Measurements from ENCODE around the gene BRINP3. TPM values are rescaled to one million over a fixed set of nuclear protein-coding genes. Genes with fewer than 3 reads are reported as not detected.

BRINP3 gene
- total and polyA plus RNA-seq, 2 of the 13 experiments (the other 11 are each of a cell fraction or from before 2014, with no cell fraction given): not detected

GRCh38 chr1:190377294-190377693 lies 100.4 kb downstream of the BRINP3 start:
- 3% methylated on average over 2 of the region's 2 CpGs for WGBS (ENCODE audit: low lambda C conversion rate)
- FAIRE-seq: no peak
- DNase-seq (ENCODE audit: low spot score): no peak
- in situ Hi-C loops (cut with HindIII; ENCODE audit: extremely low pct_ligation_motif_present, low pct_unique_long_range_greater_than_20kb): no loop called here
- H3K9me3 ChIP-seq (ENCODE audit: low read length): no peaks in the 10 kb centered on the region
- H3K4me1 ChIP-seq (ENCODE audit: insufficient read depth, low read length): no peaks in the 10 kb centered on the region
- TF ChIP-seq TOE1 (CRISPR knock-in tag; IDR thresholded peaks at IDR 0.05): no peak
- no peaks in the 10 kb centered on the region for H3K79me2 ChIP-seq (ENCODE audit: insufficient read depth, low read length)
- H3K27ac ChIP-seq (ENCODE audit: extremely low read length, insufficient read depth, low read length): no peak overlapping the region
- CTCF ChIA-PET (ENCODE audit: low intra/inter-chr PET ratio, low total read pairs): no interaction called here
- POLR2A ChIA-PET: no interaction called here
- intact Hi-C loops (cut with micrococcal nuclease; ENCODE audit: unreplicated experiment): no loop called here
- no peak overlapping the region for H2AFZ ChIP-seq (ENCODE audit: low read length)
- H3K36me3 ChIP-seq (replicated peaks in 1 of 2; ENCODE audit: control insufficient read depth in 1 of 2, insufficient read depth in 2 of 2, low read length in 2 of 2): no peaks in the 10 kb centered on the region
- no peaks in the 10 kb centered on the region for H3K27me3 ChIP-seq (ENCODE audit: control insufficient read depth in 1 of 2, insufficient read depth in 2 of 2, low read length in 2 of 2)
- BruUV-seq (replicated peaks): no TSS peak
- no peak overlapping the region for H3K4me2 ChIP-seq (ENCODE audit: low read depth, low read length)
- H3K4me3 ChIP-seq (replicated peaks in 1 of 3; ENCODE audit: insufficient read depth in 1 of 3, low read depth in 2 of 3, low read length in 3 of 3): no peak overlapping the region
- no peak for ATAC-seq
- no peak overlapping the region for H3K9ac ChIP-seq (ENCODE audit: insufficient read depth, low read depth, low read length)
- H4K20me1 ChIP-seq (ENCODE audit: insufficient read depth, low read length): no peaks in the 10 kb centered on the region

GRCh38 chr1:190376044-190376443 lies 101.6 kb downstream of the BRINP3 start:
- Histone ChIP-seq H3K4me2 (ENCODE audit: low read depth, low read length) (no peak overlapping the region), H2AFZ (ENCODE audit: low read length) (no peak overlapping the region), H3K4me1 (ENCODE audit: insufficient read depth, low read length) (no peaks in the 10 kb centered on the region), H3K27ac (ENCODE audit: extremely low read length, insufficient read depth, low read length) (no peak overlapping the region), H4K20me1 (ENCODE audit: insufficient read depth, low read length) (no peaks in the 10 kb centered on the region), H3K27me3 (ENCODE audit: control insufficient read depth in 1 of 2, insufficient read depth in 2 of 2, low read length in 2 of 2) (no peaks in the 10 kb centered on the region), H3K79me2 (ENCODE audit: insufficient read depth, low read length) (no peaks in the 10 kb centered on the region), H3K4me3 (replicated peaks in 1 of 3; ENCODE audit: insufficient read depth in 1 of 3, low read depth in 2 of 3, low read length in 3 of 3) (no peak overlapping the region), H3K9me3 (ENCODE audit: low read length) (no peaks in the 10 kb centered on the region), H3K9ac (ENCODE audit: insufficient read depth, low read depth, low read length) (no peak overlapping the region), H3K36me3 (replicated peaks in 1 of 2; ENCODE audit: control insufficient read depth in 1 of 2, insufficient read depth in 2 of 2, low read length in 2 of 2) (no peaks in the 10 kb centered on the region)
- ChIA-PET CTCF (ENCODE audit: low intra/inter-chr PET ratio, low total read pairs) (no interaction called here), POLR2A (no interaction called here)
- in situ Hi-C loops (cut with HindIII; ENCODE audit: extremely low pct_ligation_motif_present, low pct_unique_long_range_greater_than_20kb): no loop called here
- no peak for FAIRE-seq
- ATAC-seq: no peak
- intact Hi-C loops (cut with micrococcal nuclease; ENCODE audit: unreplicated experiment): no loop called here
- 0% methylated on average over 1 of the region's 1 CpG for WGBS (ENCODE audit: low lambda C conversion rate)
- BruUV-seq (replicated peaks): no TSS peak
- TF ChIP-seq JUND (CRISPR knock-in tag; IDR thresholded peaks at IDR 0.05) (no peak), ATF4 (CRISPR knock-in tag; IDR thresholded peaks at IDR 0.05) (peak in 1 of 2 experiments; percentile 55; a peak in 1 of 4 replicates), CEBPB (IDR thresholded peaks at IDR 0.05; ENCODE audit: borderline replicate concordance, low read depth, low read length) (peak; percentile 21; the same call in 1 of the 2 replicates)
- DNase-seq (ENCODE audit: low spot score): no peak
